Measurements from ENCODE around the gene SUN3.
A peak's percentile ranks its signal among the peaks of the same experiment; 100 is the strongest.
"Not testable (repeated sequence)": the region's sequence is repeated elsewhere in the genome, so short reads cannot be mapped to it uniquely, and the experiment has no call there.

Gene SUN3

DNA sequence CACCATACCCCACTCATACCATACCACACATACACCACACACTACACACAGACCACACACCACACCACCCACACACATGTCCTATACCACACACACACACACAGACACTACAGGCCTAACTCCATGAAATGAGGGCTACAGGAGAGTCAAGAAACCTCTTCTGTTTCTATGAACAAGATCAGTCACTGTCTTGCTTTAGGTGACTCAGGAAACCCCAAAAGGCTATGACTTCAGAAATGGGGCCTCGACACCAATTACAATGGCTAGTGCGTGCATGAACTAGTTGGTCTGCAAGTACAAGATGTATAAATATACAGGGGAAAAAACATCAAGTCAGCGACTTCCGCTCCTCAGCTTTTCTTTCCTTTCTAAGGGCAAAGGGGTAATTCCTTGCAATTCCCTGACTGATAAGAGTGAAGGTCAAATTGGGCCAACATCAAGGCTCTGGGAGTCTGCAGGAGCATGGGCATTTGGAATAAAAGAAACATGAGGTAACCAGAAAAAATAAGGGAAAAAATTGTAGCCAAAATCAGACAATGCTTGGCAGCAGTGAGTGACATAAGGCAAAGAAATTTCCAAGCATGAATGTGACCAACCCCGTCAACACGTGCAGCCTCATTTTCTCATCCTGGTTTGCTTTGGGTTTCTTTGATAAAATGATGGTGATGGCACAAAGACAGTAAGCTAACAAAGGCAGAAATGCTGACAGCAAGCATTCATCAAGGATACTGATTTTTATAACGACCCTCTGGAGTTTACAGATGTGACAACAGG lies 82.1 kb downstream of the SUN3 start:
- no peak overlapping the region for H3K27ac ChIP-seq
- no peak for DNase-seq (ENCODE audit: low spot score)
- H3K4me3 ChIP-seq = no peak overlapping the region
- TF ChIP-seq, protein P1, sequence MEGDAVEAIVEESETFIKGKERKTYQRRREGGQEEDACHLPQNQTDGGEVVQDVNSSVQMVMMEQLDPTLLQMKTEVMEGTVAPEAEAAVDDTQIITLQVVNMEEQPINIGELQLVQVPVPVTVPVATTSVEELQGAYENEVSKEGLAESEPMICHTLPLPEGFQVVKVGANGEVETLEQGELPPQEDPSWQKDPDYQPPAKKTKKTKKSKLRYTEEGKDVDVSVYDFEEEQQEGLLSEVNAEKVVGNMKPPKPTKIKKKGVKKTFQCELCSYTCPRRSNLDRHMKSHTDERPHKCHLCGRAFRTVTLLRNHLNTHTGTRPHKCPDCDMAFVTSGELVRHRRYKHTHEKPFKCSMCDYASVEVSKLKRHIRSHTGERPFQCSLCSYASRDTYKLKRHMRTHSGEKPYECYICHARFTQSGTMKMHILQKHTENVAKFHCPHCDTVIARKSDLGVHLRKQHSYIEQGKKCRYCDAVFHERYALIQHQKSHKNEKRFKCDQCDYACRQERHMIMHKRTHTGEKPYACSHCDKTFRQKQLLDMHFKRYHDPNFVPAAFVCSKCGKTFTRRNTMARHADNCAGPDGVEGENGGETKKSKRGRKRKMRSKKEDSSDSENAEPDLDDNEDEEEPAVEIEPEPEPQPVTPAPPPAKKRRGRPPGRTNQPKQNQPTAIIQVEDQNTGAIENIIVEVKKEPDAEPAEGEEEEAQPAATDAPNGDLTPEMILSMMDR (IDR thresholded peaks at IDR 0.05) = no peak

DNA sequence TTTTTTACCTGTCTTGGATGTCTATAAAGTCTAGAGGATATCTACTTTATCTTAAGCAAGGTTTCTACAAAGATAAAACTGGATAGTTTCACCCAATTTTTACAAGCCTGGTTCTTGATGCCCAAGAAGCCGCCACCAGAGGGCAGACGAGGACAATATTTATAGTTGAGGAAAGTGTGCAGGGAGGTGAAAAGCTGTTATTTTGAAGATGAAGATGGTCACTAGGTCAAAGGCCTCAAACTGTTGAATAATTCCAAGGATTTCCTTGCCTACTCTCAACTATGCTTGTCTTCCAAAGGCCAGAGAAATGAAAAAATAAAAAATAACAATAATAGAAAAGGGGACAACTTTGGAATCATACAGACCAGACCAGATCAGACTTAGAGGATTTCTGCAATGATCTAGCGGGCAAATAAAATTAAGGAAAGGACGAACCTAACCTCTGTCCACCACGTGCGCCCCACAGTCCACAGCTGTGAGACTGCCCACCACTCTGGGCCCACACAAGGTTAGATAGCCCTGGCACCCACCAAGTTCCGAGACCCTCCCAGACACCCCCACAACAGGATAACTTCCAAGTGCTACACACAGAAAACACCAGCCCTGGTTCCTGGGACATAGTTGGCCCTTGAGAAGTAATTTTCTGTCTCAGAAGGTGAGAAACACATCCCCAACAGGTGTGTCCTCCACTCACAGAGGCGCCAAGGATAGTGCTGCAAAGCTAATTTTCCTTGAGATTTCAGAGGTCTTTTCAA lies 83.5 kb downstream of the SUN3 start:
- TF ChIP-seq, protein P1 (IDR thresholded peaks at IDR 0.05) = peak; percentile 69
- no peak for DNase-seq (ENCODE audit: low spot score)
- no peak overlapping the region for H3K4me3 ChIP-seq
- H3K27ac ChIP-seq = no peak overlapping the region

DNA sequence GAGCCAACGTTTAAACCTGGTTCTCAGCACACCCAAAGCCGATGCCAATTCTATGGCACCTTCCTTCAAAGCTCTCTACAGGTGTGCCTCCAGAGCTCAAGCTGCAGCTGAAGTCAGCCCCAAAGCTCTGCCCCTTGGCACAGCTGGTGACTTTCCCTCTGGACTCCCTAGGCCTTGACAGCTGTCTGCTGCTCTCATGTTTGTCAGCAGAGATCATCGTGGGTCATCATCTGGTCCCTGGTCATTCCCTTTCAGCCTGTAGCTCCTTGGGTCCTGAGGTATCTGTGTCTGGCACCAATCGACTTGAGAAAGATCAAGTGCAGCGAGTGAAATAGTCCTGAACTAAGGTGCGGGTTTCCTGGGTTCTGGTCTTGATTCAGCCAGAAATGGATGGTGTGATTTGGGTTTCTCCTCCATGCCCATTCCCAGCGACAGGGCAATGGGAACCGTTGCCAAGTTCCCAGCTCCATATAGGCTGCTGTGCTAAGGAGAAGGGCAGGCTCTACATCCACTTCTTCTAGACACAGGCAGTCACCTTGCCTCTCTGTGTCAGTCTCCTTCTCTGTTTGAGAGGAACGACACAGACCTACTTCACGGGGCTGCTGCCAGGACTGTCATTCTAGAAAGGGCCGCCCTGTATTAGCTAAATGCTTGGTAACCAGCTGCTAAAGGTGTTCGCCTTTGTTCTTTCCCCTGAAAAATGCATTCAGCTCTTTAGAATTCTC lies 84.2 kb downstream of the SUN3 start:
- H3K27ac ChIP-seq = no peak overlapping the region
- DNase-seq (ENCODE audit: low spot score) = no peak
- no peak overlapping the region for H3K4me3 ChIP-seq
- TF ChIP-seq, protein P1 (IDR thresholded peaks at IDR 0.05) = no peak

DNA sequence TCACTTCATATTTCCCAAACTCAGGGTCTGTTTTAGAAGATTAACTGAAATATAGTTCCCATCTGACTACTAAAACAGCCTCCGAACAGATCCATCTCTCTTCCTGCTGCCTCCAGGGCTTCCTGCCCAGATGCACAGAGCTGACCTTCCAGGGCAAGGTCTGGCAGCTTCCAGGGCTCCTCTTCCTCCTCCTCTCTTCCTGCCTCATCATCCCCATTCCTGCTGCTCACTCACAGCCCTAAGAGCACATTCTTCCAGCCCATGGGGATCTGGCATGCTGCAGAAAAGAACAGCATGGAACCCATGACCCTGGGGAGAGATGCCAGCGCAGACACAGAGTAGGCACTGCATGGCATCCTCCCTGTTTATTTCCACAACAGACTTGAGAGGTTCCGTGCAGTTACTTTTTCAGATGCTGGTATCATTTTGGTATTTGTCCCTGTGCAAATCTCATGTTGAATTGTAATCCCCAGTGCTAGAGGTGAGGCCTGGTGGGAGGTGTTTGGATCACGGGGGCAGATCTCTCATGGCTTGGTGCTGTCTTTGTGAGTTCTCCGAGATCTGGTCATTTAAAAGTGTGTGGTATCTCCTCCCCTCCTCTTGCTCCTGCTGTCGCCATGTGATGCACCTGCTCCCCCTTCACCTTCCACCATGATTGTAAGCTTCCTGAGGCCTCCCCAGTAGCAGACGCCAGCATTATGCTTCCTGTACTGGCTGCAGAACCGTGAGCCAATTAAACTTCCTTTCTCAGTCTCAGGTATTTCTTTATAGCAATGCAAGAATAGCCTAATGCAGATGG lies 85.0 kb downstream of the SUN3 start:
- DNase-seq (ENCODE audit: low spot score) = no peak
- H3K4me3 ChIP-seq = no peak overlapping the region
- TF ChIP-seq, protein P1 (IDR thresholded peaks at IDR 0.05) = no peak
- no peak overlapping the region for H3K27ac ChIP-seq

DNA sequence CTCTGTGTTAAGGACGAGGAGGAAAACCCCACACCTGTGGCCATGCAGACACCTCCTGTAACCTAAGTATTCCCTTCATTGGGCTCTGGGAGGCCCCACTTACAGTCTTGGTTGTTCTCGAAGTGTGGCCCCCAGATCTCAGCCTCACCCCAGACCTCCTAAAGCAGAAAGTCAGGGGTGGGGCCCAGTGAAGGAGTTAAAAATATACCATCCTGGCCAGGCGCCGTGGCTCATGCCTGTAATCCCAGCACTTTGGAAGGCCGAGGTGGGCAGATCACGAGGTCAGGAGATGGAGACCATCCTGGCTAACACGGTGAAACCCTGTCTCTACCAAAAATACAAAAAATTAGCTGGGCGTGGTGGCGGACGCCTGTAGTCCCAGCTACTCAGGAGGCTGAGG lies 86.3 kb downstream of the SUN3 start:
- H3K27ac ChIP-seq; H3K4me3 ChIP-seq; DNase-seq (ENCODE audit: low spot score): not testable (repeated sequence)

DNA sequence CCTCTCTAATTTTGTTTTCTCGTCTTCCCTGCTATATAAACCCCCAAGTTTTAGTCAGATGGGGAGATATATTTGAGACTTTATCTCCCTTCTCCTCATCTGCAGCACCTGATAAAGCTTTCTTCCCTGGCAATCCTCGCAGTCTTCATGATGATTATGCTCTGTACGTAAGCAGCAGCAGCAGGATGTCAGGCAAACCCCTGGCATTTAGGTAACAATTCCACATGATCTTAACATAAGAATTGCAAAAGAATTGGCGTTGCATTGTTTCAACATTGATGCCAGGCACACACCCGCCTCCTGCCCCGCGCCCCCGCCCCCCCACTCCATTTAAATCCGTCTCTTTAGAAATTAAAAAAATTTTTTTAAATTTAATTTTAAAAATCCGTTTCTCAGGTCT lies 86.8 kb downstream of the SUN3 start:
- Histone ChIP-seq H3K4me3 (no peak overlapping the region), H3K27ac (peak overlapping the region; percentile 39 to 44)
- TF ChIP-seq, protein P1 (IDR thresholded peaks at IDR 0.05) = no peak
- DNase-seq (ENCODE audit: low spot score) = no peak

Measured in coronary artery (tissue), 2 donors.